ENCODE measurements around the gene ACAD8.
"Not testable (repeated sequence)": the region's sequence is repeated elsewhere in the genome, so short reads cannot be mapped to it uniquely, and the experiment has no call there.

Gene ACAD8

GRCh38 chr11:134240592-134240991 lies 12.8 kb upstream of the ACAD8 start:
- no peak for DNase-seq (ENCODE audit: low read depth in 2 of 2)

DNA sequence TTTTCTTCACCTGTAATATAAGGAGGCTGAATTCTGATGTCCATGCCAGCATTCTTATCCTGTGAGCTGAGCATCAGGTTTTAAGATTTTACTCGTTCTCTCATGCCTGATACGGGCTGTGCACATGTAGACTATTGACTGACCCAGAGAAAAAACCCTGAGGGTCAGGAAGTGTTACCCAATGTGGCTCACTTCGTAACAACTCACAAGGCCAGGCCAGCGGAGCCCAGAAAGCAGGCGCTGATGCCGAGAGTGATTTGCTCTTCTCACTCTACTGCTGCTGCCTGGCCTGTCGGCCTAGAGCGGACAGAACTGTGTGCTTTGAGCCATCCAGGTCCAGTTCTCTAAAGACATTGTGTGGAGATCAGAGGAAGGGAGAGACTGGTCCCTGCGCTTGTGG lies 11.0 kb upstream of the ACAD8 start:
- DNase-seq (ENCODE audit: low read depth in 2 of 2): no peak

DNA sequence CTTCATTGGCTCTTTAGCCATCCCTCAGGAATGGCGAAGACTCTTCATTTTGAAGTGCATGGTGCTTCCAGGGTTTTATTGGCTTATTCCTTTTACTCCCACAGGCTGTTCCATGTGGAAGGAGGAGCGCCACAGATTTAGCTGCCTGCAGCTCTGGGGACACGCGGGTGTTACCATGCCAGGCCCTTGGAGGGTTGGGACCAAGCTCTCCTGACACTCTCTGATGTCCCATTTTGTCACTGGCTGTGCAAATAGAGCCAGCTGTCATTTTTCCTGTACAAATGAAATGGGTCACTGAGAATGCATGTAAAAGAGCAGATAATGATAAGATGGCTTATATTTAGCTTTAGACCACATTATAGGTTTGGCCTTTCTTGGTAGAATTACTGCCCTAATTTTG lies 9.5 kb upstream of the ACAD8 start:
- no peak for DNase-seq (ENCODE audit: low read depth in 2 of 2)

- DNase-seq (ENCODE audit: low read depth in 2 of 2): no peak
These were observed 8.8 kb upstream of the ACAD8 start for GRCh38 chr11:134244593-134244992.

DNA sequence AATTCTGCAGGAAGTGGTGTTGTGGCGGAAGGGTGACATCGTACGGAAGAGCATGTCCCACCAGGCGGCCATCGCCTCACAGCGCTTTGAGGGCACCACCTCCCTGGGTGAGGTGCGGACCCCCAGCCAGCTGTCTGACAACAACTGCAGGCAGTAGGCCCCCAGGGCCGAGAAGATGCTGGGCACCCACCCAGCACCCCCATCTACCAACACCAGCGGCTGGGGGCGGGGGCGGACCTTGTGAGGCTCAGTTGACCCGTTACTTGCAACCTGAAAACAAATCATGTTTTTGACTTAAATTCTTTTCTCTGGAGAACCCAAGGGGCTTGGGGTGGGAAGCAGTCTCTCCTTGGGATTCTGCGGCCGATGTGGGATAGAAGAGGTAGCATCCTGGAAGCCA lies 7.9 kb upstream of the ACAD8 start:
- no peak for DNase-seq (ENCODE audit: low read depth in 2 of 2)

DNA sequence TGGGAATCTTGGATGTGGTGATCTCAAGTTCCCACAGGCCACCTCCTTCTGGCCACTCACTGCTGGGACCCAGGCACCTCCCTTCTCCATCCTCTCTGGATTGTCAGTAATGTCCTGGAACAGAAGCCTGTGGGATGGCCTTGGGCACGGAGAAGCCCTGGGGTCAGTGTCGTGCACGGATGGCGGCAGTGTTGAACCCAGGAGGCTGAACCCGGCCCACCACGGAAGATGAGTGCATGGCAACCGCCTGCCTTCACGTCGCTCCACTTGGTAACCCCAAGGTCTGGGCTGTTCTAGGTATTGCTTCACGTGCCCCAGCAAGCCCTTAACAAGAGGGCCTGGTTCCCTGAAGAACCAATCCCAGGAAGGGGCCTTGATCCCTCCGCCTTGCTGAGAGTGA lies 7.3 kb upstream of the ACAD8 start:
- DNase-seq (ENCODE audit: low read depth in 2 of 2): no peak

DNA sequence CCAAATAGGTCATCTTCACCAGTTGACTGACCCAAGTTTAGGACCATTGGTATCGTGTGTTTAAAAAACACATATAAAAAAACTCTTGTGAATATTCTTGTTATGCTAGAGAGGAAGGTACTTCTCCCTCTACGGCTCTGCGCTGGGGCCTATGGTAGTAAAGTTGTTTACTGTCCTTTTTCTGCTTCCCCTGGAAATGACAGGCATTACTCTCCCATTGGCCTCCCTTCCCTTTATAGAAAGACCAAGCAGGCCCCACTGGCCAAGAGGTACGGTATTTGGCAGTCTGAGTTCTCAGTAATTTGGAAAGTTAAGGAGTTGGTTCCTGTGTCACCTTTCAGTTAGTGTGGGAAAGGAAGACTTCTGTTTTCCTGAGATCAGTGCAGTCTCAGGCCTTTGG lies 6.7 kb upstream of the ACAD8 start:
- DNase-seq (ENCODE audit: low read depth in 2 of 2): no peak

GRCh38 chr11:134248910-134249480 lies 4.4 kb upstream of the ACAD8 start:
- DNase-seq (ENCODE audit: low read depth in 2 of 2): no peak

GRCh38 chr11:134250246-134250645 lies 3.1 kb upstream of the ACAD8 start:
- DNase-seq (ENCODE audit: low read depth in 2 of 2): no peak

GRCh38 chr11:134250675-134251074 lies 2.7 kb upstream of the ACAD8 start:
- no peak for DNase-seq (ENCODE audit: low read depth in 2 of 2)

DNA sequence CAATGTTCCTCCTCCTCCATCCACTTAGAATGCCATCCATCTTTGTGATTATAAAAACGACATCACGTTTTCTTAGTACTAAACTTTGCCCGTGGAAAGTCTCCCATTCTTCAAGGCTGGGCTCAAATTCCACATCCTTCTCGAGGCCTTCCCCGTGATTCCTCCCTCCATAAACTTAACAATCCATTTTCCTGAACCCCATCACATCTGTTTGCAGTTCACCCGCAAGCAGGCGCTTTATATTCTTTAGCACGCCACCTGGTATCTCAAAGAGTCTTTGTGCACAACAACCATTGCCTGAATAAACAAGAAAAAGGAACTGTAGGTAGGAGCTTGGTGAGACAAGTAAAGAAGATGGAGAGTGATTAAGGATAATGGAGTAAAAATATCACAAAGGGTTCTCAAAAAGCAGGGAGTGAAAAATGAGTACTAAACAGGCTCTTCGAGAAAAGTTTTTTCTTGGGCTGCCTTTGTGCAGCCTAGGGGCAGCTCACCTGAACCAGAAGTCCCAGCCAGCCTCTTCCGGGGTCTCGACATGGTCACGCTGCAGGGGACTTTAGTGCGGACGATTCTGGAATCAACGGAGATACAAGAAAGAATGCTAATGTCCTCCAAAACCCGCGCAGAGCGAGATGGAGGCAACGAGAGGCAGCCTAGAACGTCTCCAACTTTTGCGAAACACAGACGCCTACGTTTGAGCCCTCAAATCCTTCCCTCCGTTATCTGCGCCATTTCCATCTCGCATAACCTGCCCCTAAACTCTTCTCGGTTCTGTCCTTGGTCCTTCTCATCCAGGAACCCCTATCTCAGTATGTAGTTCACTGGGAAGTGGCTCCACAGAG lies 801 bp upstream of the ACAD8 start:
- no peak for DNase-seq (ENCODE audit: low read depth in 2 of 2)

- DNase-seq (ENCODE audit: low read depth in 2 of 2): no peak
These were observed 1.2 kb downstream of the ACAD8 start for GRCh38 chr11:134254433-134255183.

DNA sequence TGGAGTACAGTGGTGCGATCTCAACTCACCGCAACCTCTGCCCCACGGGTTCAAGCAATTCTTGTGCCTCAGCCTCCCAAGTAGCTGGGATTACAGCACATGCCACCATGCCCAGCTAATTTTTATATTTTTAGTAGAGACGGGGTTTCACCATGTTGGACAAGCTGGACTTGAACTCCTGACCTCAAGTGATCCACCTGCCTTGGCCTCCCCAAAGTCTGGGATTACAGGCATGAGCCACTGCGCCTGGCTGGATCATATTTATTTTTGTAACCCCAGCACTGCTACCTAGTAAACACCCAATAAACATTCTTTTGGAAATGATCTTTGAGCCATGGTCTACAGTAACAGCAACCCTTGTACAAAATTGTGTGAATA lies 1.8 kb downstream of the ACAD8 start:
- not testable (repeated sequence) for DNase-seq (ENCODE audit: low read depth in 2 of 2)

- no peak for DNase-seq (ENCODE audit: low read depth in 2 of 2)
These were observed 3.7 kb downstream of the ACAD8 start for GRCh38 chr11:134257101-134257500.

GRCh38 chr11:134258577-134258976 lies 5.2 kb downstream of the ACAD8 start:
- DNase-seq (ENCODE audit: low read depth in 2 of 2): no peak

- DNase-seq (ENCODE audit: low read depth in 2 of 2): no peak
These were observed 7.1 kb downstream of the ACAD8 start for GRCh38 chr11:134260503-134260902.

DNA sequence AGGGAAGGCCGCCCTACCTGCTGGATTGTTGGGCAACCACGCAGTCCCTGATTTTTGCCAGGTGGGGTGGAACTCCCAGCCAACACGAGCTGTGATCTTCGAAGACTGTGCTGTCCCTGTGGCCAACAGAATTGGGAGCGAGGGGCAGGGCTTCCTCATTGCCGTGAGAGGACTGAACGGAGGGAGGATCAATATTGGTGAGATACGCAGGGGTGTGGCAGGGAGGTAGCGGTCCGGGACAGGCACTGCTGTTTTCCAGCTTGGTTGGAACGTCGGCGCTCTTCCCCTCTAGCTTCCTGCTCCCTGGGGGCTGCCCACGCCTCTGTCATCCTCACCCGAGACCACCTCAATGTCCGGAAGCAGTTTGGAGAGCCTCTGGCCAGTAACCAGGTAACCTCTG lies 7.6 kb downstream of the ACAD8 start:
- DNase-seq (ENCODE audit: low read depth in 2 of 2): no peak

DNA sequence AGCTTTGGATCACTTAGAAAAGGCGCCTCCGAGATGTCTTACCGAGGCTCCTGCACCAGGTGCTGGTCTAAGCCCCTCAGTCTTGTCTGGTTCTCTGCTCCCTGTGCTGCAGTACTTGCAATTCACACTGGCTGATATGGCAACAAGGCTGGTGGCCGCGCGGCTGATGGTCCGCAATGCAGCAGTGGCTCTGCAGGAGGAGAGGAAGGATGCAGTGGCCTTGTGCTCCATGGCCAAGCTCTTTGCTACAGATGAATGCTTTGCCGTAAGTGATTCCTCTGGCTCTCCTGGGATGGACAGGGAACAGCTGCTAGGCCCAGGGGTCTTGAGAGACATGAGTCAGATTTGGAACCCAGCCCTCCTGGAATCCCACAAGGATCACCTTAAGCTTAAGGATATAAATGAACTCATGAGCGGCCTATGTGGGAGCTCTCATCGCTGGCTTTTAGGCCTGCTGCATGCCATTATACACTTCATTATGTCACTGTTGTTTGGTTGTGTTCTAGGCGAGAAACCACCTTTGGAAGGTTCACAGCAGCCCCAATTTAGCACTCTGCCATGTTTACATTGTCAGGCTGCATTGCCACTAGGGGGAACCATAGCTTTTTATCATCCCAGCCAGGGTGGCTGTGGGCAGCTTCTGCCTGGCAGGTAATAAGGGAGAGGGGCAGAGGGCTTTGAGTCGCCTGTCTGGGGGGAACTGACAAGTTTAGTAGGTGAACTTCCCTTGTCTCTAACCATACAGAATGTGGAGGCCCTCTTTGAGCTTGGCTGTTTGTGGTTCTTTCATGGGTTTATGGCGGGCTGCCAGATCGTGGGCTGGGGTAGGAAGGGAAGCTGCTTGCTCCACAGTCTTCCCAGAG lies 8.5 kb downstream of the ACAD8 start:
- DNase-seq (ENCODE audit: low read depth in 2 of 2): no peak

GRCh38 chr11:134264966-134265764 lies 11.8 kb downstream of the ACAD8 start:
- no peak for DNase-seq (ENCODE audit: low read depth in 2 of 2)

DNA sequence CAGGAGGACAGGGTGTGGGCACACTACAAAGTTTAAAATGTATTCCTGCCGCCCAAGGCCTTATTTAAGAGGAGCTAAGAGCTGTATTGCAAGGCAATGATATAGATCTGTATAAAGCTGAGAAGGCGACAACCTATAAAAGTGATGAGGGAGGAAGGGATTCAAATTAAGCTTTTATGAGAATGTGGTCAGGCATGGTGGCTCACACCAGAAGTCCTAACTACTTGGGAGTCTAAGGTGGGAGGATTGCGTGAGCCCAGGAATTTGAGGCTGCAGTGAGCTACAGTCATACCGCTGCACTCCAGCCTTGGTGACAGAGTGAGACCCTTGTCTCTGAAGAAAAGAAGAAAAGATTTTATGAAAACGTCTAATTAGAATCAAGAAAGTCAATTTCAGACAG lies 13.1 kb downstream of the ACAD8 start:
- no peak for DNase-seq (ENCODE audit: low read depth in 2 of 2)

DNA sequence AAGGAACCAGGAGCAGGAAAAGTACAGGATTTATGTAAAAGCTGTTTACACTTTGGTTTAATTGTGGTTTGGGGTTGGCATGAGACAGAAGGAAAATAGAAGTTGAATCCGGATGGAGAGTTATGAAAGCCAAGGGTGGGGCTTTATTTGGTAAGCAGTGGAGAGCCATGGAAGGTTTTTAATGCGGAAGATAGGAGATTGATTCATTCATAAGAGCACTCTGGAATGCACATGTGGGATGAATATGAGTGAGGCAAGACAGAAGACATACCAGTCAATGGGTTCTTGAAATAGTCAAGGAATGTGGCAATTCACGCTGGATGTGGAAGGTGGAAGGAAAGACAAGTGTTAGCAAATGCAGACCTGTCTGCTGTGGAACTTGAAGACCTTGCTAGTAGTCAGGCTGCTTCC lies 13.5 kb downstream of the ACAD8 start:
- DNase-seq (ENCODE audit: low read depth in 2 of 2): no peak

Data from activated CD8-positive, alpha-beta memory T cell treated with anti-CD3 and anti-CD28 coated beads for 4 hours (primary cell).